ENCODE measurements around the gene TMC4. TPM values are rescaled to one million over a fixed set of nuclear protein-coding genes. Genes with fewer than 3 reads are reported as not detected.
A peak's percentile ranks its signal among the peaks of the same experiment; 100 is the strongest.
"Not testable (repeated sequence)": the region's sequence is repeated elsewhere in the genome, so short reads cannot be mapped to it uniquely, and the experiment has no call there.

Gene TMC4
- total RNA-seq, 2 donors from 2014 or later = 0.38 to 1.1 TPM

- no peak for ATAC-seq
- intact Hi-C loops (cut with DNase I) = no loop called here
Observed at GRCh38 chr19:54206831-54207177, 33.8 kb upstream of the TMC4 start.

GRCh38 chr19:54206030-54206830 lies 33.3 kb upstream of the TMC4 start:
- no peak for ATAC-seq
- no peak for DNase-seq
- intact Hi-C loops (cut with DNase I) = no loop called here

More at GRCh38 chr19:54206831-54207177, 33.8 kb upstream of the TMC4 start:
- DNase-seq = no peak

- intact Hi-C loops (cut with DNase I) = no loop called here
- DNase-seq (no peak), ATAC-seq (no peak)
Observed at GRCh38 chr19:54204767-54205468, 32.0 kb upstream of the TMC4 start.

- DNase-seq (no peak), ATAC-seq (no peak)
- intact Hi-C loops (cut with DNase I) = no loop called here
Observed at GRCh38 chr19:54203151-54203611, 30.2 kb upstream of the TMC4 start.

GRCh38 chr19:54201980-54202379 lies 29.0 kb upstream of the TMC4 start:
- DNase-seq = no peak
- intact Hi-C loops (cut with DNase I) = no loop called here

GRCh38 chr19:54201172-54201701 lies 28.3 kb upstream of the TMC4 start:
- no peak for DNase-seq
- peak in 1 of 2 donors; percentile 0 for ATAC-seq
- intact Hi-C loops (cut with DNase I) = no loop called here

More at GRCh38 chr19:54201980-54202379, 29.0 kb upstream of the TMC4 start:
- ATAC-seq = no peak

GRCh38 chr19:54199401-54199800 lies 26.4 kb upstream of the TMC4 start:
- intact Hi-C loops (cut with DNase I) = no loop called here
- no peak for DNase-seq
- ATAC-seq = no peak

GRCh38 chr19:54197121-54197520 lies 24.2 kb upstream of the TMC4 start:
- intact Hi-C loops (cut with DNase I) = no loop called here
- no peak for ATAC-seq
- DNase-seq = no peak

- ATAC-seq (no peak), DNase-seq (no peak)
- intact Hi-C loops (cut with DNase I) = no loop called here
Observed at GRCh38 chr19:54196536-54196935, 23.6 kb upstream of the TMC4 start.

GRCh38 chr19:54194463-54194862 lies 21.5 kb upstream of the TMC4 start:
- intact Hi-C loops (cut with DNase I) = not testable (repeated sequence)

GRCh38 chr19:54193011-54193410 lies 20.1 kb upstream of the TMC4 start:
- ATAC-seq (no peak), DNase-seq (no peak)
- intact Hi-C loops (cut with DNase I) = no loop called here

More at GRCh38 chr19:54194463-54194862, 21.5 kb upstream of the TMC4 start:
- not testable (repeated sequence) for DNase-seq, ATAC-seq

GRCh38 chr19:54191811-54192453 lies 19.0 kb upstream of the TMC4 start:
- ATAC-seq (no peak), DNase-seq (no peak)
- intact Hi-C loops (cut with DNase I) = no loop called here

GRCh38 chr19:54191011-54191810 lies 18.3 kb upstream of the TMC4 start, which contains the start of gene TSEN34:
TSS of gene TSEN34 (plus strand) at chr19:54191308. CDS start at chr19:54191365, 57 bp downstream.
- ATAC-seq (peak; percentile 39 to 56), DNase-seq (peak; percentile 91)
- intact Hi-C loops (cut with DNase I) = no loop called here

GRCh38 chr19:54190503-54191010 lies 17.6 kb upstream of the TMC4 start:
- peak; percentile 73 to 79 for ATAC-seq
- intact Hi-C loops (cut with DNase I) = no loop called here
- DNase-seq = peak; percentile 100

- intact Hi-C loops (cut with DNase I) = no loop called here
- DNase-seq = peak; percentile 100
- peak; percentile 75 to 84 for ATAC-seq
Observed at GRCh38 chr19:54189735-54190502, 17.0 kb upstream of the TMC4 start.

- intact Hi-C loops (cut with DNase I) = no loop called here
- no peak for DNase-seq
- ATAC-seq = peak; percentile 58 to 62
Observed at GRCh38 chr19:54189145-54189734, 16.3 kb upstream of the TMC4 start, which contains the start of gene MBOAT7. TSS of gene MBOAT7 (minus strand) at chr19:54189580. CDS start at chr19:54188508, 1,072 bp downstream.

GRCh38 chr19:54188215-54188871 lies 15.4 kb upstream of the TMC4 start:
- intact Hi-C loops (cut with DNase I) = no loop called here
- ATAC-seq (no peak), DNase-seq (no peak)

Data from left cardiac atrium (tissue), 4 donors.